SK-N-SH treated with all-trans-retinoic acid at 6 μM for 48 hours (cell line): ENCODE measurements around the gene ARF1.

Experiments
- ATAC-seq: fragments of 200-7000 bp; cut with Tn5 transposase; 3 replicates; pipeline ENCODE4 v1.9.1; 2020; ENCODE audit warnings: mild to moderate bottlenecking, moderate library complexity
- ARNTL ChIP-seq: fragments of 450-650 bp; formaldehyde crosslinking; IDR thresholded peaks from 2 replicates; pipeline ENCODE4 v1.5.0; 2020; ENCODE audit warnings: low read depth, mild to moderate bottlenecking, moderate library complexity, borderline replicate concordance
- BACH2 ChIP-seq: fragments of 250-450 bp; sonication (Bioruptor Pico); IDR thresholded peaks from 2 replicates; pipeline ENCODE4 v1.9.0; 2021; ENCODE audit warnings: mild to moderate bottlenecking, borderline replicate concordance
- CSDC2 ChIP-seq: fragments of 250-450 bp; sonication (Bioruptor Pico); IDR thresholded peaks from 2 replicates; pipeline ENCODE4 v1.5.0; 2020; ENCODE audit warnings: mild to moderate bottlenecking, moderate library complexity
- ESRRG ChIP-seq: fragments of 250-450 bp; sonication (Bioruptor Pico); IDR thresholded peaks from 2 replicates; pipeline ENCODE4 v1.6.1; 2021; ENCODE audit warnings: mild to moderate bottlenecking
- GLIS3 ChIP-seq: fragments of 250-450 bp; sonication (Bioruptor Pico); IDR thresholded peaks from 2 replicates; pipeline ENCODE4 v1.5.0; 2020; ENCODE audit warnings: mild to moderate bottlenecking, moderate library complexity
- ISL1 ChIP-seq: fragments of 250-450 bp; sonication (Bioruptor Pico); IDR thresholded peaks from 2 replicates; pipeline ENCODE4 v2.1.2; 2022; ENCODE audit warnings: mild to moderate bottlenecking, moderate library complexity
- OSR1 ChIP-seq: fragments of 250-450 bp; sonication (Bioruptor Pico); IDR thresholded peaks from 2 replicates; pipeline ENCODE4 v1.8.0; 2022; ENCODE audit warnings: moderate library complexity, mild to moderate bottlenecking, inconsistent platforms
- RARB ChIP-seq: fragments of 250-450 bp; sonication (Bioruptor Pico); IDR thresholded peaks from 2 replicates; pipeline ENCODE4 v1.8.0; 2021; ENCODE audit warnings: mild to moderate bottlenecking, moderate library complexity
- SNAI2 ChIP-seq: fragments of 250-450 bp; sonication (Bioruptor Pico); IDR thresholded peaks from 2 replicates; pipeline ENCODE4 v1.5.0; 2020; ENCODE audit warnings: mild to moderate bottlenecking, moderate library complexity
- TCF4 ChIP-seq: fragments of 250-450 bp; sonication (Bioruptor Pico); IDR thresholded peaks from 2 replicates; pipeline ENCODE4 v1.8.0; 2021; ENCODE audit warnings: mild to moderate bottlenecking, moderate library complexity, borderline replicate concordance
- TOX ChIP-seq: fragments of 250-450 bp; sonication (Bioruptor Pico); IDR thresholded peaks from 2 replicates; pipeline ENCODE4 v1.8.0; 2021; ENCODE audit warnings: mild to moderate bottlenecking, moderate library complexity, borderline replicate concordance
- ZC3H10 ChIP-seq: fragments of 250-450 bp; sonication (Bioruptor Pico); IDR thresholded peaks from 2 replicates; pipeline ENCODE4 v1.5.1; 2021; ENCODE audit warnings: mild to moderate bottlenecking, moderate library complexity
- ZFP3 ChIP-seq: fragments of 250-450 bp; sonication (Bioruptor Pico); IDR thresholded peaks from 2 replicates; pipeline ENCODE4 v1.5.0; 2020; ENCODE audit warnings: mild to moderate bottlenecking, moderate library complexity
- ZFP30 ChIP-seq: fragments of 450-650 bp; formaldehyde crosslinking; IDR thresholded peaks from 2 replicates; pipeline ENCODE4 v1.5.0; 2022; ENCODE audit warnings: mild to moderate bottlenecking, moderate library complexity
- ZNF565 ChIP-seq: fragments of 450-650 bp; formaldehyde crosslinking; conservative IDR thresholded peaks from 2 replicates; pipeline ENCODE4 v1.5.0; 2020; ENCODE audit warnings: low read depth, mild to moderate bottlenecking, moderate library complexity
- ZNF70 ChIP-seq: fragments of 450-650 bp; formaldehyde crosslinking; IDR thresholded peaks from 2 replicates; pipeline ENCODE4 v1.5.0; 2020; ENCODE audit warnings: mild to moderate bottlenecking, moderate library complexity
- ZNF8 ChIP-seq: fragments of 450-650 bp; formaldehyde crosslinking; IDR thresholded peaks from 2 replicates; pipeline ENCODE4 v1.5.0; 2020; ENCODE audit warnings: mild to moderate bottlenecking, moderate library complexity
- TF ChIP-seq, protein P1 (sequence below): fragments of 250-450 bp; sonication (Bioruptor Pico); IDR thresholded peaks from 2 replicates; pipeline ENCODE4 v1.8.0; 2020; ENCODE audit warnings: mild to moderate bottlenecking, moderate library complexity, borderline replicate concordance
- TF ChIP-seq, protein P2 (sequence below): fragments of 250-450 bp; sonication (Bioruptor Pico); IDR thresholded peaks from 2 replicates; pipeline ENCODE4 v1.5.1; 2021; ENCODE audit warnings: mild to moderate bottlenecking, moderate library complexity
- TF ChIP-seq, protein P3 (sequence below): fragments of 250-450 bp; sonication (Bioruptor Pico); IDR thresholded peaks from 2 replicates; pipeline ENCODE4 v1.8.0; 2021; ENCODE audit warnings: low read depth, mild to moderate bottlenecking, moderate library complexity, borderline replicate concordance
- TF ChIP-seq, protein P4 (sequence below): fragments of 250-450 bp; sonication (Bioruptor Pico); IDR thresholded peaks from 2 replicates; pipeline ENCODE4 v1.5.0; 2020; ENCODE audit warnings: mild to moderate bottlenecking, moderate library complexity
- TF ChIP-seq, protein P5 (sequence below): fragments of 250-450 bp; sonication (Bioruptor Pico); IDR thresholded peaks from 2 replicates; pipeline ENCODE4 v1.5.1; 2020; ENCODE audit warnings: low read depth, mild to moderate bottlenecking, moderate library complexity

ARF1 gene

DNA sequence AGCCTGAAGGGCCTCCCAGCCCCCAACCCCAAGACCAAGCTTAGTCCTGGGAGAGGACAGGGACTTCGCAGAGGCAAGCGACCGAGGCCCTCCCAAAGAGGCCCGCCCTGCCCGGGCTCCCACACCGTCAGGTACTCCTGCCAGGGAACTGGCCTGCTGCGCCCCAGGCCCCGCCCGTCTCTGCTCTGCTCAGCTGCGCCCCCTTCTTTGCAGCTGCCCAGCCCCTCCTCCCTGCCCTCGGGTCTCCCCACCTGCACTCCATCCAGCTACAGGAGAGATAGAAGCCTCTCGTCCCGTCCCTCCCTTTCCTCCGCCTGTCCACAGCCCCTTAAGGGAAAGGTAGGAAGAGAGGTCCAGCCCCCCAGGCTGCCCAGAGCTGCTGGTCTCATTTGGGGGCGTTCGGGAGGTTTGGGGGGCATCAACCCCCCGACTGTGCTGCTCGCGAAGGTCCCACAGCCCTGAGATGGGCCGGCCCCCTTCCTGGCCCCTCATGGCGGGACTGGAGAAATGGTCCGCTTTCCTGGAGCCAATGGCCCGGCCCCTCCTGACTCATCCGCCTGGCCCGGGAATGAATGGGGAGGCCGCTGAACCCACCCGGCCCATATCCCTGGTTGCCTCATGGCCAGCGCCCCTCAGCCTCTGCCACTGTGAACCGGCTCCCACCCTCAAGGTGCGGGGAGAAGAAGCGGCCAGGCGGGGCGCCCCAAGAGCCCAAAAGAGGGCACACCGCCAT is 21.9 kb upstream of the ARF1 start:
- ATAC-seq = peak; percentile 22
- TF ChIP-seq ISL1 (CRISPR knock-in tag) (no peak), ZNF565 (no peak), TCF4 (CRISPR knock-in tag) (no peak)
- TF ChIP-seq, protein P1, sequence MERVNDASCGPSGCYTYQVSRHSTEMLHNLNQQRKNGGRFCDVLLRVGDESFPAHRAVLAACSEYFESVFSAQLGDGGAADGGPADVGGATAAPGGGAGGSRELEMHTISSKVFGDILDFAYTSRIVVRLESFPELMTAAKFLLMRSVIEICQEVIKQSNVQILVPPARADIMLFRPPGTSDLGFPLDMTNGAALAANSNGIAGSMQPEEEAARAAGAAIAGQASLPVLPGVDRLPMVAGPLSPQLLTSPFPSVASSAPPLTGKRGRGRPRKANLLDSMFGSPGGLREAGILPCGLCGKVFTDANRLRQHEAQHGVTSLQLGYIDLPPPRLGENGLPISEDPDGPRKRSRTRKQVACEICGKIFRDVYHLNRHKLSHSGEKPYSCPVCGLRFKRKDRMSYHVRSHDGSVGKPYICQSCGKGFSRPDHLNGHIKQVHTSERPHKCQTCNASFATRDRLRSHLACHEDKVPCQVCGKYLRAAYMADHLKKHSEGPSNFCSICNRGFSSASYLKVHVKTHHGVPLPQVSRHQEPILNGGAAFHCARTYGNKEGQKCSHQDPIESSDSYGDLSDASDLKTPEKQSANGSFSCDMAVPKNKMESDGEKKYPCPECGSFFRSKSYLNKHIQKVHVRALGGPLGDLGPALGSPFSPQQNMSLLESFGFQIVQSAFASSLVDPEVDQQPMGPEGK (CRISPR knock-in tag) = no peak

DNA sequence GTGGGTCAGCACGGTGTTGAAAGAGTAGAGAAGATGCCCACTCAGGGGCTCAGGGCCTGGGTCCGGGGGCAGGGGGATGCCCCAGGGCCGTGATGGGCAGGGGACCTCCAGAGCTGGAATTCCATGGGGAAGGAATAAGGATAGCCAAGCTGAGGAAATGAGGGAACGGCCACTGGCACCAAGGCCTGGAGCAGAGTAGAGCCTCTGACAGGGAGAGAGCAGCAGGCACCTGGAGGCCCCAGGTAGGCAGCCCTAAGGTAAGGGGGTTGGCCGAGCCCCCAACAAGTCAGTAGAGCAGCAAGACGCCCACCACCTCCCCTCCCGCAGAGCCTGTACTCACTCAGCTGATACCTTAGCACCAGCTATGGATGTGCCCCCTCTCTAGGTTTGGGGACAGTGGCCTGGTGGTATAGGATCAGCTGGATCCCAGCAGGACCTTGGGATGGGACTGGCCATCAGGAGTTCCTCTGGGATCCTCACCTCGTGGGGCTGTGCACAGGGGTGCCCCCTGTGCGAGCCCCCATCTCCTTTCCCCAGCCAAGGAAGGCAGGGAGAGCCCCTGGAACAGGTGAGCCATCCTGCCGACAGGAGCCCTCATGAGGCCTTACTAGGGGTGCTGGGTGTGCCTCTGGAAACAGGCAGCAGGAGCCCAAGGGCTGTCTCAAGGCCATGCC is 21.0 kb upstream of the ARF1 start:
- TF ChIP-seq, protein P1 (CRISPR knock-in tag) = no peak
- no peak for TF ChIP-seq ZFP30 (CRISPR knock-in tag)
- TF ChIP-seq BACH2 (CRISPR knock-in tag) = no peak
- TF ChIP-seq, protein P2, sequence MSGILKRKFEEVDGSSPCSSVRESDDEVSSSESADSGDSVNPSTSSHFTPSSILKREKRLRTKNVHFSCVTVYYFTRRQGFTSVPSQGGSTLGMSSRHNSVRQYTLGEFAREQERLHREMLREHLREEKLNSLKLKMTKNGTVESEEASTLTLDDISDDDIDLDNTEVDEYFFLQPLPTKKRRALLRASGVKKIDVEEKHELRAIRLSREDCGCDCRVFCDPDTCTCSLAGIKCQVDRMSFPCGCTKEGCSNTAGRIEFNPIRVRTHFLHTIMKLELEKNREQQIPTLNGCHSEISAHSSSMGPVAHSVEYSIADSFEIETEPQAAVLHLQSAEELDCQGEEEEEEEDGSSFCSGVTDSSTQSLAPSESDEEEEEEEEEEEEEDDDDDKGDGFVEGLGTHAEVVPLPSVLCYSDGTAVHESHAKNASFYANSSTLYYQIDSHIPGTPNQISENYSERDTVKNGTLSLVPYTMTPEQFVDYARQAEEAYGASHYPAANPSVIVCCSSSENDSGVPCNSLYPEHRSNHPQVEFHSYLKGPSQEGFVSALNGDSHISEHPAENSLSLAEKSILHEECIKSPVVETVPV (CRISPR knock-in tag) = no peak
- TF ChIP-seq, protein P3, sequence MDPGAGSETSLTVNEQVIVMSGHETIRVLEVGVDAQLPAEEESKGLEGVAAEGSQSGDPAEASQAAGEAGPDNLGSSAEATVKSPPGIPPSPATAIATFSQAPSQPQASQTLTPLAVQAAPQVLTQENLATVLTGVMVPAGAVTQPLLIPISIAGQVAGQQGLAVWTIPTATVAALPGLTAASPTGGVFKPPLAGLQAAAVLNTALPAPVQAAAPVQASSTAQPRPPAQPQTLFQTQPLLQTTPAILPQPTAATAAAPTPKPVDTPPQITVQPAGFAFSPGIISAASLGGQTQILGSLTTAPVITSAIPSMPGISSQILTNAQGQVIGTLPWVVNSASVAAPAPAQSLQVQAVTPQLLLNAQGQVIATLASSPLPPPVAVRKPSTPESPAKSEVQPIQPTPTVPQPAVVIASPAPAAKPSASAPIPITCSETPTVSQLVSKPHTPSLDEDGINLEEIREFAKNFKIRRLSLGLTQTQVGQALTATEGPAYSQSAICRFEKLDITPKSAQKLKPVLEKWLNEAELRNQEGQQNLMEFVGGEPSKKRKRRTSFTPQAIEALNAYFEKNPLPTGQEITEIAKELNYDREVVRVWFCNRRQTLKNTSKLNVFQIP = no peak
- no peak for TF ChIP-seq ZNF8
- TF ChIP-seq GLIS3 (CRISPR knock-in tag) = no peak
- no peak for TF ChIP-seq ZFP3 (CRISPR knock-in tag)
- no peak for TF ChIP-seq ESRRG (CRISPR knock-in tag)
- TF ChIP-seq ZC3H10 (CRISPR knock-in tag) = no peak
- no peak for TF ChIP-seq ARNTL (CRISPR knock-in tag)
- no peak for TF ChIP-seq TOX (CRISPR knock-in tag)
- TF ChIP-seq ZNF70 (CRISPR knock-in tag) = no peak
- TF ChIP-seq SNAI2 = no peak
- TF ChIP-seq CSDC2 (CRISPR knock-in tag) = no peak
- TF ChIP-seq TCF4 (CRISPR knock-in tag) = no peak
- TF ChIP-seq ISL1 (CRISPR knock-in tag) = no peak
- no peak for ATAC-seq

DNA sequence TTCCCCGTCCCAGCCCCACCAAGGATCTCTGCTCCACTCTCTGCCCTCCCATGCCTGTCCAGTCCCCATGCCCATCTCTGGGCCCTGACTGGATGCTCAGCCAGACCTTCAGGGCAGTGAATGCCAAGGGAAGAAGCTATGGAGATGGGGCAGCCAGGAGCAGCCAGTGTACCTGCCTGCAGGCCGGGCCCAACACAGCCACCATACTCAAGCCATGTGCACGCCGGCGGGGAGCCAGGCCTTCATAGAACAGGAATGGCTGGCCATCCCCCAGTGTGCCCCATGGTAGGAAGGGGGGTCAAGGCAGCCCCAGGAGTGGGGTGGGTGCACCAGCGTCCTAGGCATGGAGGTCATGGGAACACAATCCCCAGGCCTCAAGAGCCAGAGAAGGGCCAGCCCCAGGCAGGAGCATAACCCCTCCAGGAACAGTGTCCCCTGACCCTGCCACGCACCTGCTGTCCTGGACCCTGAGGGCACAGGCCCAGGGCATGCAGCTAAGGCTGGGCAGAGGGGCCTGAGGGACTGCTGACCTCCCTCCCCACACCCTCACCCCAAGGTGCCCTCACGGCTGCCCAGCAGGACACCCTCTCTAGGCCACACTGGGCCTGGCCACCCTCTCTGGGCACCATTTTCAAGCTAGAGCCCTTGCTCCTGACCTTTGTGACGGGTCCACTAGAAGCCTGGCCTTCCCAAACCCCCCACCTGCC is 20.3 kb upstream of the ARF1 start:
- ATAC-seq = no peak
- TF ChIP-seq ISL1 (CRISPR knock-in tag) (no peak), RARB (CRISPR knock-in tag) (no peak), TOX (CRISPR knock-in tag) (no peak), OSR1 (CRISPR knock-in tag) (no peak), BACH2 (CRISPR knock-in tag) (no peak), CSDC2 (CRISPR knock-in tag) (no peak), ESRRG (CRISPR knock-in tag) (no peak), ZC3H10 (CRISPR knock-in tag) (no peak), ZFP3 (CRISPR knock-in tag) (no peak), ARNTL (CRISPR knock-in tag) (no peak), ZNF565 (no peak)
- TF ChIP-seq, protein P4, sequence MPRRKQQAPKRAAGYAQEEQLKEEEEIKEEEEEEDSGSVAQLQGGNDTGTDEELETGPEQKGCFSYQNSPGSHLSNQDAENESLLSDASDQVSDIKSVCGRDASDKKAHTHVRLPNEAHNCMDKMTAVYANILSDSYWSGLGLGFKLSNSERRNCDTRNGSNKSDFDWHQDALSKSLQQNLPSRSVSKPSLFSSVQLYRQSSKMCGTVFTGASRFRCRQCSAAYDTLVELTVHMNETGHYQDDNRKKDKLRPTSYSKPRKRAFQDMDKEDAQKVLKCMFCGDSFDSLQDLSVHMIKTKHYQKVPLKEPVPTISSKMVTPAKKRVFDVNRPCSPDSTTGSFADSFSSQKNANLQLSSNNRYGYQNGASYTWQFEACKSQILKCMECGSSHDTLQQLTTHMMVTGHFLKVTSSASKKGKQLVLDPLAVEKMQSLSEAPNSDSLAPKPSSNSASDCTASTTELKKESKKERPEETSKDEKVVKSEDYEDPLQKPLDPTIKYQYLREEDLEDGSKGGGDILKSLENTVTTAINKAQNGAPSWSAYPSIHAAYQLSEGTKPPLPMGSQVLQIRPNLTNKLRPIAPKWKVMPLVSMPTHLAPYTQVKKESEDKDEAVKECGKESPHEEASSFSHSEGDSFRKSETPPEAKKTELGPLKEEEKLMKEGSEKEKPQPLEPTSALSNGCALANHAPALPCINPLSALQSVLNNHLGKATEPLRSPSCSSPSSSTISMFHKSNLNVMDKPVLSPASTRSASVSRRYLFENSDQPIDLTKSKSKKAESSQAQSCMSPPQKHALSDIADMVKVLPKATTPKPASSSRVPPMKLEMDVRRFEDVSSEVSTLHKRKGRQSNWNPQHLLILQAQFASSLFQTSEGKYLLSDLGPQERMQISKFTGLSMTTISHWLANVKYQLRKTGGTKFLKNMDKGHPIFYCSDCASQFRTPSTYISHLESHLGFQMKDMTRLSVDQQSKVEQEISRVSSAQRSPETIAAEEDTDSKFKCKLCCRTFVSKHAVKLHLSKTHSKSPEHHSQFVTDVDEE (CRISPR knock-in tag) = no peak
- TF ChIP-seq, protein P5, sequence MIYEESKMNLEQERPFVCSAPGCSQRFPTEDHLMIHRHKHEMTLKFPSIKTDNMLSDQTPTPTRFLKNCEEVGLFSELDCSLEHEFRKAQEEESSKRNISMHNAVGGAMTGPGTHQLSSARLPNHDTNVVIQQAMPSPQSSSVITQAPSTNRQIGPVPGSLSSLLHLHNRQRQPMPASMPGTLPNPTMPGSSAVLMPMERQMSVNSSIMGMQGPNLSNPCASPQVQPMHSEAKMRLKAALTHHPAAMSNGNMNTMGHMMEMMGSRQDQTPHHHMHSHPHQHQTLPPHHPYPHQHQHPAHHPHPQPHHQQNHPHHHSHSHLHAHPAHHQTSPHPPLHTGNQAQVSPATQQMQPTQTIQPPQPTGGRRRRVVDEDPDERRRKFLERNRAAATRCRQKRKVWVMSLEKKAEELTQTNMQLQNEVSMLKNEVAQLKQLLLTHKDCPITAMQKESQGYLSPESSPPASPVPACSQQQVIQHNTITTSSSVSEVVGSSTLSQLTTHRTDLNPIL (CRISPR knock-in tag) = no peak
- TF ChIP-seq, protein P2 (CRISPR knock-in tag) = no peak
